GM21447 (cell line): ENCODE data around the gene MAP2K1.
"Not testable (repeated sequence)": the region's sequence is repeated elsewhere in the genome, so short reads cannot be mapped to it uniquely, and the experiment has no call there.

Source experiments
- ATAC-seq: cut with Tn5 transposase; IDR thresholded peaks from one replicate; pipeline ENCODE4 v1.9.1; 2021; ENCODE audit not compliant: unreplicated experiment

The MAP2K1 gene

GRCh38 chr15:66386204-66387123 lies at the start of gene MAP2K1:
Gene MAP2K1, plus strand, starts transcription at chr15:66386912. Its CDS starts 436 bp downstream, at chr15:66387348.
- ATAC-seq, result peak; percentile 71

GRCh38 chr15:66348530-66348929 lies 38.2 kb upstream of the MAP2K1 start:
- ATAC-seq, result not testable (repeated sequence)

GRCh38 chr15:66356077-66356358 lies 30.7 kb upstream of the MAP2K1 start:
- peak; percentile 11 for ATAC-seq

GRCh38 chr15:66356359-66357236 lies 30.1 kb upstream of the MAP2K1 start, which contains the start of gene TIPIN:
Gene TIPIN, minus strand, starts transcription at chr15:66356685. Its CDS starts 3,738 bp downstream, at chr15:66352947.
- peak; percentile 84 for ATAC-seq

- ATAC-seq, result no peak
These were observed 27.0 kb upstream of the MAP2K1 start for GRCh38 chr15:66359740-66360139.

- not testable (repeated sequence) for ATAC-seq
These were observed 24.8 kb upstream of the MAP2K1 start for GRCh38 chr15:66361745-66362460.

- no peak for ATAC-seq
These were observed 23.9 kb upstream of the MAP2K1 start for GRCh38 chr15:66362776-66363175.

GRCh38 chr15:66364944-66365528 lies 21.7 kb upstream of the MAP2K1 start:
- no peak for ATAC-seq

GRCh38 chr15:66369773-66370651 lies 16.7 kb upstream of the MAP2K1 start:
- no peak for ATAC-seq

GRCh38 chr15:66374179-66374578 lies 12.5 kb upstream of the MAP2K1 start:
- ATAC-seq, result no peak

GRCh38 chr15:66378814-66379430 lies 7.8 kb upstream of the MAP2K1 start:
- no peak for ATAC-seq

- not testable (repeated sequence) for ATAC-seq
These were observed 5.3 kb upstream of the MAP2K1 start for GRCh38 chr15:66381376-66381775.

GRCh38 chr15:66387163-66388042 lies 691 bp downstream of the MAP2K1 start:
- no peak for ATAC-seq

- ATAC-seq, result no peak
These were observed 1.3 kb downstream of the MAP2K1 start for GRCh38 chr15:66388043-66388363.

- ATAC-seq, result no peak
These were observed 1.9 kb downstream of the MAP2K1 start for GRCh38 chr15:66388576-66388975.

- no peak for ATAC-seq
These were observed 2.6 kb downstream of the MAP2K1 start for GRCh38 chr15:66389098-66389858.

GRCh38 chr15:66389859-66390381 lies 3.2 kb downstream of the MAP2K1 start:
- ATAC-seq, result no peak
